HG03280 (cell line): Measurements from ENCODE around the gene STYXL1.
"Not testable (repeated sequence)": the region's sequence is repeated elsewhere in the genome, so short reads cannot be mapped to it uniquely, and the experiment has no call there.

ENCODE experiments used
- ATAC-seq: cut with Tn5 transposase; IDR thresholded peaks from one replicate; pipeline ENCODE4 v1.9.1; 2021; ENCODE audit warnings: mild to moderate bottlenecking, moderate library complexity; ENCODE audit not compliant: unreplicated experiment

STYXL1 gene

DNA sequence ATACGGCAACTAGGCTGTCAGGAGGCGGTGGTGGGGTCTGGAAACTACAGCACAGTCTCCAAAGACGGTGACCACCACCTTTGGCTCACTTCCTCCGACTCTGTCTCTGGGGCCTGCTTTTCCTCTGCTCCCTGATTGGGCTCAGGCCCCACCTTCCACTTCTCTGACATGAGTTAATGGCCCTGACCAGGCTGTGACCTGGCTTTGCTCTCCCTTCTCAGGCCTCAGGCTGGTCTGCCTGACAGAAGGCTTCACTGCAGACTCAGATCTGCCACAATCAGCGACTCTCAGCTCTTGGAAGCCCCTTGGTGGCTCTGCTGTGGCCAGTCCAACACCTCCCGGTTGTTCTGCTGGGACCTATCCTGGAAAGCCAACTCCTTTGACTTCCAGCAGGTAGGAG is 7.7 kb downstream of the STYXL1 start:
- no peak for ATAC-seq

DNA sequence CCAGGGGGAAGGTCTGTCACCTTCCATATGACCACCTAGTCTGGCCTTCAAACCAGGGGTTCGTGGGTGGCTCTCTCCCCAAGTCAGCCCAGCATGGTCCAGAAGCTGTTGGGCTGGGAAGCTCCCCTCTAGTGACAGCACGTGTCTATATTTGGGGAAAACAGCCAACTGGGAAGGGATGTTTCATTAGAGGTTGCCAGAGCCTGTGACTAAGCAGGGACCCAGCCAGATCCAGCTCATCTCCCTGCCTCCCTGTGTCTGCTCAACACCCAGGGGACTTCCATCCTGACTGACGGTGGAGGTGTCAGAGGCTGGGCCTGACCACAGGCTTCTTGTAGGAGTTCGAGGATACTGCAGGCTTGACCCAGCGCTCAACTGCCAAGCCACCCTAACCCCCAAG is 10.5 kb downstream of the STYXL1 start:
- no peak for ATAC-seq

DNA sequence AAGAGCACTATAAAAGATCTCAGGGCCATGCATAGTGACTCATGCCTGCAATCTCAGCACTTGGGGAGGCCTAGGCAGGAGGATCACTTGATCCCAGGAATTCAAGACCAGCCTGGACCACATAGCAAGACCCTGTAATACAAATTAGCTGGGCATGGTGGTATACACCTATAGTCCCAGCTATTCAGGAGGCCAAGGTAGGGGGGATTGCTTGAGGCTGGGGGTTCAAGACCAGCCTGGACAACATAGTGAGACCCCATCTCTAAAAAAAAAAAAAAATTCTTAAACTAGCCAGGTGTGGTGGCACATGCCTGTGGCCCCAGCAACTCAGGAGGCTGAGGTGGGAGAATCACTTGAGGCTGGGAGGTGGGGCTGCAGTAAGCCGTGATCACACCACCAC is 15.8 kb downstream of the STYXL1 start:
- no peak for ATAC-seq

DNA sequence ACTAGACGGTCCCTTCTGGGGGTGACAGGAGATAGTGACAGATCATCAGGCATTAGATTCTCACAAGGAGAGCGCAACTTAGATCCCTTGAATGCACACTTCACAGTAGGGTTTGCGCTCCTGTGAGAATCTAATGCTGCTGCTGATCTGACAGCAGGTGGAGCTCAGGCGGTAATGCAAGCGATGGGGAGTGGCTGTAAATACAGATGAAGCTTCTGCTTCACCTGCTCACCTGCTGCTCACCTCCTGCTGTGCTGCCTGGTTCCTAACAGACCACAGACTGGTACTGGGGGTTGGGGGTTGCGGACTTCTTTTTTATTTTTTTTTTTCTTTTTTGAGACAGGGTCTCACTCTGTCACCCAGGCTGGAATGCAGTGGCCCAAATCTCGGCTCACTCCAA is 18.1 kb downstream of the STYXL1 start:
- not testable (repeated sequence) for ATAC-seq

DNA sequence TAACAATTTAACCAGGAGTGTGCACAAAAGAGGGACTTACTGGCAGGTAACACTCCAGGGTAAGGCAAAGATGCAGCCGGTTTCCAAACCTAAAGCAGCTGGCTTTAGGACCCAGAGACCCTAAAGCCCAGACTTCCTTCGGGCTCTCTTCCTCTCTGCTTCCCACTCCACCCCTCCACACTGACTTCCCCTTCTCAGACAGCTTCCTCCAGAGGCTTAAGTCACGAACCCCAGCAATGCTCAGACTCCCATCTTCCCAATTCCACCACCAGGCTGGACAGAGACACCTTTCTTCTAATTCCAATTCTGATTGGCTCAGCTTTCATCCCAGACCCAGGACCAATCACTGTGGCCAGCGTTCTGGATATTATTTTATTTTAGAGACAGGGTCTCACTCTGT is 24.8 kb downstream of the STYXL1 start:
- ATAC-seq = no peak

DNA sequence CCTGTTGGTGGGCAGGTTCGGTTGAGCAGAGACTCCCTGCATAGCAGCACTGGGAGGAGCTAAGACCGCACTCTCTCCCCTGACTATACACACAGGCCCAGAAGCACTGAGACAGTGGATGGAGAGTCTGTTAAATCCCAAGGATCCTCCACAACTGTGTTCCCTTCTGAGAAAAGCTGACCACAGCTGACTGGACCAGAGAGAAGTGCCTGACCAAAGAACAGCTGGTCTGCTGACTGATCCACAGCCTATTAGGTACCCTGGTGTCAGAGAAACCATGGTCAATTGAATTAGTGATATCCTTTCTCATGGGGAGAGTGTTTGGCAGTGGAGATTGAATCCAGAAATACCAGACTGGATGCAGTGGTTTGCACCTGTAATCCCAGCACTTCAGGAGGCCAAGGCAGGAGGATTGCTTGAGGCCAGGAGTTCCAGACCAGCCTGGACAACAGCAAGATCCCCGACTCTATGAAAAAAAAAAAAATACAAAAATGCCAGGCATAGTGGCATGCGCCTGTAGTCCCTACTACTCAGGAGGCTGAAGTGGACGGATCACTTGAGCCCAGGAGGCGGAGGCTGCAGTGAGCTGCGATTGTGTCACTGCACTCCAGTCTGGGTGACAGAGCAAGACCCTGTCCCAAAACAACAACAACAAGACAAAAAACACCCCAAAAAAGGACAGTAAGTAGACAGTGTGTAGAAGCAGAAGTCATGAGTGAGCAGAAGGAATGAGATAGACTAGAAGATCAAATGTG is 25.6 kb downstream of the STYXL1 start:
- no peak for ATAC-seq

DNA sequence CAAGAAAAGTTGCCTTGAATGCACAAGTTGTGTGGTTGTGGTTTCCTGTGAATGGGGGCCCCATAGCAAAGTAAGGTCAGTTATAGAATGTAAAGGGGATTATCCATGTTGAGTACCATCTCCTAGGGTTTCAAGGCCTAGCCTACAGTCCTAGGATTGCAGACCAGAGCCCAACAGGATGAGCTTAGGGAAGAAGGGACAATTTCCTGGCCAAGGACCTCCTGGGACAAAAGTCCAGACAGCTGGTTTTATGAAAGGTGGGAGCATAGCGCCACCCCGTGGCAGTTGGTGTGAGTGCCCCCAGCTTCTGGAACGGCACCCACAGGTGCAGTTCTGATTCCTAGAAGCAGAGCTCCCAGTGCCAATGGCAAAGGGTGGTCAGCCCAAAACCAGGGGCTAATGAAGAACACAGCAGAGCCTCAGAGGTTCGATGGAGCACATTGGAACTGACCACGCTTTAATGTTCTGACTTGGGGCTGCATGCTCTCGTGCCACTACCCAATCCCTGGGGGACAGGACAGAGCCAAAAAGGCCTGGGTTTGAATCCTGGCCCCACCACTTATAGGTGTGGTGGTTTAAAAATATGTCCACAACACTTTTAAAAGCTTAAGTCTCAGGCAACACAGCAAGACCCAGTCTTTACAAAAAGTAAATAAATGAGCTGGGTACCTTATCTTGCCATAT is 27.6 kb downstream of the STYXL1 start:
- no peak for ATAC-seq

DNA sequence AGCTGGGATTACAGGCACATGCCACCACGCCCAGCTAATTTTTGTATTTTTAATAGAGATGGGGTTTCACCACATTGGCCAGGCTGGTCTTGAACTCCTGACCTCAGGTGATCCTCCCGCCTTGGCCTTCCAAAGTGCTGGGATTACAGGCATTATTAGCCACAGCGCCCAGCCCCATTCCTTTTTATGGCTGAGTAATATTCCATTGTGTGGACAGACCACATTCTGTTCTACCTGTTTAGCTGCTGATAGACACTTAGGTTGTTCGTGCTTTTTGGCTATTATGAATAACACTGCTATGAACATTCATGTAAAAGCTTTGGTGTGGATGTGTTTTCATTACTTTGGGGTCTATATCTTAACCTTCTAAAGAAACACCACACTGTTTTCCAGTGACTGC is 29.3 kb downstream of the STYXL1 start:
- not testable (repeated sequence) for ATAC-seq

DNA sequence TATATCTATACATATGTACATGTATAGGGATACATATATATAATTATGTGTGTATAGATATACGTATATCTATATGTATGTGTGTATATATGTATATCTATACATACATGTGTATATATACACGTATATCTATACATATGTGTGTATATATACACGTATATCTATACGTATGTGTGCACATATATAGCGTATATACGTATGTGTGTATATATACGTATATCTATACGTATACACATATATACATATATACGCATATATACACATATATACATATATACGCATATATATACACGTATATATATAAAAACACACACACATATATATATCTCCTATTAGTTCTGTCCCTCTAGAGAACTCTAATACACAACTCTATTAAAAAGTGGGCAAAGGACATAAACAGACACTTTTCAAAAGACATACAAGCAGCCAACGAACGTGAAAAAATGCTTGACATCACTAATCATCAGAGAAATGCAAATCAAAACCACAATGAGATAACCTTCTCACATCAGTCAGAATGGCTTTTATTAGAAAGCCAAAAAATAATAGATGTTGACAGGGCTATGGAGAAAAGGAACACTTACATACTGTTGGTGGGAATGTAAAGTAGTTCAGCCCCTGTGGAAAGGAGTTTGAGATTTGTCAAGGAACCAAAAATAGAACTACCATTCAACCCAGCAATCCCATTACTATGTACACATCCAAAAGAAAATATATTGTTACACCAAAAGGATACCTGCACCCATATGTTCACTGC is 31.4 kb downstream of the STYXL1 start:
- ATAC-seq = no peak

DNA sequence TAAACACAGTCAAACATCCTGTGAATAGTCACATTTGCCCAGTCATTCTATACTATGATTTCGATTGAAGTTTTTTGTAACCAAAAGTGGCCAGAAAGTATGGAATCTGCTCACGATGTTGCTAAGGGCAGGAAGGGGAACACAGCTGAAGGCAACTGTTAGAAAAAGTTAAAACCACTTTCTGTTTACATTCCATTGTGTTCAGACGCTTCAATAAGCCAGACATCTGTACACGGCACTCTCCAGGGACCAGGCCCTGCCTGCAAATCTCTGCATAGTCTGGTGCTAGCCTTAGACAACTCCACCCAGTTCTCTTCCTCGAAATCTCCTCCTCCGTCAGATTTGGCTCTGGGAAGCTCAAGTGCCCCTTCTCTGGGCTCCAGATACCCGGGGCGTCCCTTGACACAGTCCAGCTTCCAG is 36.3 kb downstream of the STYXL1 start:
- no peak for ATAC-seq

DNA sequence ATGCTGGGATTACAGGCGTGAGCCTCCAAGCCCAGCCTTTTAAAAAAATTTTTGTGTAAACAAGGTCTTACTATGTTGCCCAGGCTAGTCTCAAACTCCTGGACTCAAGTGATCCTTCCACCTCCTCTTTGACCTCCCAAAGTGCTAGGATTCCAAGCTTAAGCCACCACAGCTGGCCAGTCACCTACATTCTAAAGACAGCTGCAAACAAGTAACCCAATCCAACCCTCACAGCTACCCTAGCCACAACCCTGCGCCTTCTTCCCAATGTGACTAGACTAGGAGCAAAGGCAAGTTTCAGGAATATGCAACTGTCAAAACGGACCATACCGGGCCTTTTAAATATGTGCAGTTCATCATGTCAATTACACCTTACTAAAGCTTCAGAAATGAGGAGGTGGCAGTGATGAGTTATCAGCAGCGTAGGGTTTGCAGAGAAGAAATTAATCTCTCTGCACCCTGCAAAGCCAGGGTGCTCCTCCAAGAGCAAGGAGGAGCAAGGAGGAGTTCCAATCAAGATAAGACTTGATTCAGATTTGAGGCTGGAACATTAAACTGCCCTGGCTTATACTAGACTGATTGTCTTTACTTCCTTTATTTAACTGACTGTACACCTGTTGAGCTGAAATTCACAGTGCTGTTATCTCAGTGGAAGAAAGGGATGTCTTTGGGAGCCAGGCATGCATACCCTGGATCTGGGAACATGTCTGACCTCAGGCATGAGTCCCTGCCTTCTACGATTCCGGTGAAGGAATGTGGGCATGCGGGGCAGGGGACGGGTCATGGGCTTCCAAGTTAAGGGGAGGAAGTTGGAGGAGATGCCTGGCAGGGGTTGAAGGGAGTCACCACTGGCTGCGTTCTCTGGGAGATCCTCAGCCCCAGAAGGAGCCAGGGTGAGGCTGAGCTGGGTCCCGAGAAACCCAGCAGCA is 37.9 kb downstream of the STYXL1 start:
- ATAC-seq = no peak

DNA sequence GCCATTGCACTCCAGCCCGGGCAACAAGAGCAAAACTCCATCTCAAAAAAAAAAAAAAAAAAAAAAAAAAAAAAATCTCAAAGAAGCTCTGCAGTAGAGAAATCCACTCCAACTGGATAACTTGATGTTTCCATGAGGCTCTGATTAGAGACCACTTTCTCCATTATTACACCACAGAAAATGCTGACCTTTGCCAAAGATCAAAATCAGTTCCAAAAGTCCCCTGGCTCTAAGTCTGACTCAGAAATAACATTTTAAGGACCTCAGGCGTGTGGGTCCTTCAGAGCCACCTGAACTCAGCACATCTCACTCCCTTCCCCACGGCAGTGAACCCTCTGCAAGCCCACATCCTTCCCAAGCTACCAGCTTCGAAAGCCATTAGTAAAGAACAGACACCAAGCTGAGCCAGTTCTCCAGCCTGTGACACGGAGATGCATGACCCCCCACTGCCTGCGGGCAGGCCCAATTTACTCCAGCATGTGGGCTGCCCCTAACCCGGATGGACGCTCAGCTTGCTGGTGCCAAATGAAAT is 39.6 kb downstream of the STYXL1 start:
- ATAC-seq = no peak

DNA sequence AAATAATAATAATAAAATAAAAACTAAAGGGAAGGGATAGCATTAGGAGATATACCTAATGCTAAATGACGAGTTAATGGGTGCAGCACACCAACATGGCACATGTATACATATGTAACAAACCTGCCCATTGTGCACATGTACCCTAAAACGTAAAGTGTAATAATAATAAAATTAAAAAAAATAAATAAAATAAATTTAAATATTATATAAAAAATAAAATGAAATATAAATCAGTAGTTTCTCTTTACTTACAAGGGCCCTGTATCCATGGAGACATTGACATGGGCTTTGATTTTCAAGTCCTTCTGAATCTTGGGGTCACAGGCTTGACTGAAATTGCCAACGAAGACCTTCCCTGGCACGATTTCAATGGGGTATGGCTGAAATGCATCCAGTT is 42.8 kb downstream of the STYXL1 start:
- not testable (repeated sequence) for ATAC-seq

DNA sequence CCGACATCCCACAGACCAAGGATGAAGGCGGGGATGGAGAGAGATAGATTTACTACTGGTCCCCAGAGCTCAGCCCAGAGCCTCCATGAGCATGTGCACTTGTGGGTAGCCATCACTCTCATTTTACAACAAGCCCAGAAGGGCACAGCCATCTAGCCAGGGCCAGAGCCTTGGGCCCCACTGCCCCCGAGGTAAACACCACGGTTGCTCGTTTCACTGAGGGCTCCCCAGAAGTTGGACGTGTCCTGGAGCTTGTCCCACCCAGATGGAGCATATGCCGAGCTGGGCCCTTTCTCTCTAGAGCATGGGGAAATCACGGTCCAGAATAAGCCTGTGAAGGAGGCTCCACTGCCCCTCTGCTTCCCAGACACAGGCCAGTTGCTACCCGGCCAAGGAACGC is 44.4 kb downstream of the STYXL1 start:
- ATAC-seq = no peak

DNA sequence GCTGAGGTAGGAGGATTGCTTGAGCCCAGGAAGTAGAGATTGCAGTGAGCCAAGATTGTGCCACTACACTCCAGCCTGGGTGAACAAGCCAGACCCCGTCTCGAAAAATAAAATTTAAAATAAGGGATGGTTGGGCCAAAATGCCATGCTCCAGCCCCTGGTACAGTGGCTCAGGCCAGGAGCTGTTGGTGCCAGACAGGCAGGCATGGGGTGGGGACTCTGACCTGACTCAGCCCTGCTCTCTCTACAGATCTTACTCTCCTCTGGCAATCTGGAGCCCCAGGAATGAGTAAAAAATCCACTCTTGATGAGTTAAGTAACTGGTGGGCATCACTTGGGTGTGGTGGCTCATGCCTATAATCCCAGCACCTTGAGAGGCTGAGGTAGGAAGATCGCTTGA is 45.0 kb downstream of the STYXL1 start:
- ATAC-seq = no peak

DNA sequence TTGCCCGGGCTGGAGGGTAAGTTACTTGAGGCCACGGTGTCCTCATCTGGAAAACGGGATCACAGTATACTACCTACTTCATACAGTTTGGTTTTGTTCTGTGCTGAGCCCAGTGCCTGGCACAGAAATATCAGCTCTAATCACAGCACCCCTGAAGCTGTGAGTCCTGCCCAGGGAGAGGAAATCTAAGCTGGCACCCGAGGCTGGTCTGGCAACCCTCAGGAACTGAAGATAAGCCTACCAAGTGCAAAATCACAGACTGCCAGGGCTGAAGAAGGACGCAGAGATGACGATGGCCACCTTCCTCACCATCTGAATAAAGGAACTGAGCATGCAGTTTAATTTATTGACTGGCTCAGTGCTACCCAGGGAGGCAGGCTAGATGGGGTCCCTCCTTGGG is 45.7 kb downstream of the STYXL1 start:
- no peak for ATAC-seq

DNA sequence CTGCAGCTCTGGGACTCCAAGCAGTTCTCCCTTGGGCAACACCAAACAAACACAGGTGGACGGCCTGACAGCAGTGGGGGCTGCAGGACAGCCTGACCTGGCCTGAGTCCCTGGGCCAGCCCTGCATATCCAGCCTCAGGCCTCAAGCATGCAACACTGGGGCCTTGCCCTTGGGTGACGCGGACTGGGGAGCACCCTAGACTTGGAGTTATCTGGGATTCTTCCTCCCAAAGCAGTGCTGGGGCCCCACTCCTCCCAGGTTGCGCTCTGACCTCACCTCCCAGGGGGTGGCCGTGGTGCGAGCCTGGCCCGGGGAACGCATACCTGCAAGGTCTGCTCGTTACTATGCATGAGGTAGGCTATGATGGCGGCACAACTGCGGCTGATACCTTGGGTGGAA is 47.2 kb downstream of the STYXL1 start:
- ATAC-seq = no peak

DNA sequence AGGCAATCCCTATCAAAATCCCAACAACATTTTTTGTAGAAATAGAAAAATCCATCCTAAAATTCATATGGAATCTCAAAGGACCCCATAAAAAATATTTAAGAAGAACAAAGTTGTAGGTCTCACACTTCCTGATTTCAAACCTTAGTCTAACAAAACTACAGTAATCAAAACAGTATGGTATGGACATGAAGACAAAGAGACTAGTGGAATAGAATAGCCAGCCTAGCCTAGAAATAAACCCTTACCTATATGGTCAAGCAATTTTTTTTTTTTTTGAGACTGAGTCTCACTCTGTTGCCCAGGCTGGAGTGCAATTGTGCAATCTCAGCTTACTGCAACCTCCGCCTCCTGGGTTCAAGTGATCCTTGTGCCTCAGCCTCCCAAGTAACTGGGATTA is 49.8 kb downstream of the STYXL1 start:
- ATAC-seq = no peak

DNA sequence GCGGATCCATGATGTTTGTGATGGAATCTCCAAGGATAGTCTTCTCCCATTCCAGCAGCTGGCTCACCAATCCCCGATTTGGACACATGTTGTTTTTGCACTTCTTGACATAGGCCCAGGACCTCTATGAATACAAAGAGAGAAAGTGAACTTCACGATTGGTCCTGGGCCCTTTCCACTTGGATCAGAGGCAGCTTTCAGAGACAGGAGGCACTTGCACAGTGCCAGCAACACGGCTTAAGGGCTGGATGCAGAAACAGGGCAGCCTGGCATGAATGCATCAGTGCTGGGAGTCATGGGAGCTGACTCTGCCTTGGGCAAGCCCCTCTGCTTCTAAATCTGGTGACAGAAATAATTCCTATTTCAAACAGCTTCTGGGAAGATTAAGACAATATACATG is 51.3 kb downstream of the STYXL1 start:
- no peak for ATAC-seq

DNA sequence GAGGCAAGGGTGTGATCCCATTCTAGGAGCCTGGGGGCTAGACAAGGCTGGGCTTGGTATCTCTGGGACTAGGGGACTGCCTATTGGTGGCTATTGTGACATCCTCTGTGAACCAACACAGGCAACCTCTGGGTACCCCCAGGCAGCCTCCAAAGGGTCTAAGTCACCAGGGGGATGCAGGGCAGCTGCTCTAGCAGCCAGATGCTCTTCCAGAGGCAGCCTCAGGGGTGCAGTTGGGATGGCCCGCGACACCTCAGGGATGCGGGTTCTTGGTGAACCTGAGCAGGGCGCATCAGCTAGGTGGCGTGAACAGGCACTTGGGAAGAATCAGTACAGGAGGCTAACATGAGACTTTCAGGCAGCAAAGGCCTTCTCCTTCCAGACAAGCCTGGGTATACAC is 51.8 kb downstream of the STYXL1 start:
- no peak for ATAC-seq

DNA sequence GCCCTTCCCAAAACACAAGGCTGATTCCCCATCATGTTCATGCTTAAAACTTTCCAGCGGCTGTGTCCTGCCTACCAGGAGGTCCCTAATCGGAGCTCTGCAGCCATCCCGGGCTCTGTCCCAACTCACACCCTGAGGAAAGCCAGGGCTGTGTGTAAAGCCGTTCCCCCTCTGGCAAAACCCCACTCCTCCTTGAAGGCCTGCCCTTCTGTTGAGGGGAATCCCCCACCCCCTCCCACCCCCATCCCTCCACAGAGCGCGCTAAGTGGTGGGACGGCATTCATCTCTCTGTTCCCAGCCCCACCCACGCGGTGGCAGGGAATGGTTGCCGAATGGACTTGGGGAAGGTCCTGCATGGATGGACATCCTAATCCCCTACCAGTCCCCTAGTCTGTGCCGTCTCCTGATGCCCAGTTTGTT is 52.7 kb downstream of the STYXL1 start:
- no peak for ATAC-seq
